Endodermal cell (in vitro differentiated cells): ENCODE data around the gene S100A10. TPM values are rescaled to one million over a fixed set of nuclear protein-coding genes. Genes with fewer than 3 reads are reported as not detected.

Experiments
- DNase-seq: peaks from one replicate; pipeline ENCODE4 v3.0.0-alpha.2; 2017
- H3K27ac ChIP-seq: 2 replicates; pipeline ENCODE4 v1.5.1; 2013; ENCODE audit warnings: mild to moderate bottlenecking, low read depth, low read length, moderate library complexity
- H3K27me3 ChIP-seq: 2 replicates; pipeline ENCODE4 v1.6.1; 2013; ENCODE audit warnings: mild to moderate bottlenecking, low read length, moderate library complexity; ENCODE audit not compliant: insufficient read depth, control insufficient read depth, poor library complexity, severe bottlenecking
- H3K36me3 ChIP-seq: 2 replicates; pipeline ENCODE4 v1.7.0; 2013; ENCODE audit warnings: mild to moderate bottlenecking, low read length, moderate library complexity; ENCODE audit not compliant: control insufficient read depth, insufficient read depth
- H3K4me1 ChIP-seq: one replicate; pipeline ENCODE4 v1.7.0; 2013; ENCODE audit warnings: low read length; ENCODE audit not compliant: control insufficient read depth, insufficient read depth
- H3K4me3 ChIP-seq: 2 replicates; pipeline ENCODE4 v1.5.1; 2013; ENCODE audit warnings: mild to moderate bottlenecking, low read length, moderate library complexity
- H3K9ac ChIP-seq: 2 replicates; pipeline ENCODE4 v1.6.1; 2013; ENCODE audit warnings: mild to moderate bottlenecking, low read length, moderate library complexity; ENCODE audit not compliant: poor library complexity, severe bottlenecking; ENCODE audit errors: extremely low read depth
- H3K9me3 ChIP-seq: 2 replicates; pipeline ENCODE4 v1.6.1; 2013; ENCODE audit warnings: mild to moderate bottlenecking, low read length, moderate library complexity; ENCODE audit not compliant: control insufficient read depth
- H3K27ac Mint-ChIP-seq: 2 replicates; pipeline ENCODE4 v1.8.0; 2020; ENCODE audit warnings: mixed read lengths
- H3K27me3 Mint-ChIP-seq: 2 replicates; pipeline ENCODE4 v1.8.0; 2021; ENCODE audit warnings: mild to moderate bottlenecking, mixed read lengths; ENCODE audit not compliant: insufficient read depth
- H3K36me3 Mint-ChIP-seq: 2 replicates; pipeline ENCODE4 v1.8.0; 2020; ENCODE audit warnings: low read depth, mixed read lengths
- H3K4me1 Mint-ChIP-seq: 2 replicates; pipeline ENCODE4 v1.8.0; 2020; ENCODE audit warnings: mixed read lengths
- H3K4me3 Mint-ChIP-seq: 2 replicates; pipeline ENCODE4 v1.8.0; 2020; ENCODE audit warnings: mild to moderate bottlenecking, moderate library complexity, mixed read lengths
- H3K9me3 Mint-ChIP-seq: 2 replicates; pipeline ENCODE4 v1.8.0; 2020; ENCODE audit warnings: mild to moderate bottlenecking, mixed read lengths
- CTCF ChIP-seq: fragments of 200-600 bp; sonication (generic); conservative IDR thresholded peaks from 2 replicates; pipeline ENCODE4 v1.5.0; 2021; ENCODE audit warnings: antibody characterized with exemption, mild to moderate bottlenecking
- WGBS, 2 experiments: methylation state at CpG; one replicate each; pipeline versions ENCODE4 v1.1.5 to v1.1.7; 2013; ENCODE audit warnings: missing lambda C conversion rate in 2 of 2, mixed read lengths in 1 of 2; ENCODE audit not compliant: insufficient coverage in 1 of 2, insufficient read length in 1 of 2; 5-methylcytosine and 5-hydroxymethylcytosine counted together
- total RNA-seq, 2 donors: library from RNA; stranded (reverse); fragmentation: NEBNext Ultra II Directional in 1 of 2; extraction: Animal tissue kit (Norgen Biotek cat#: 25700) in 1 of 2; gene quantifications; 2 replicates in 1 of 2; 3 replicates in 1 of 2; pipeline ENCODE4 v1.2.1, GENCODE V29; 2021

The S100A10 gene
- total RNA-seq, 2 donors from 2014 or later: 352 to 880 TPM

- Histone ChIP-seq H3K9me3 (no peaks in the 10 kb centered on the region), H3K36me3 (no peaks in the 10 kb centered on the region), H3K27me3 (peaks cover 21% of the 10 kb centered on the region), H3K4me3 (no peak overlapping the region), H3K4me1 (peaks cover 6% of the 10 kb centered on the region), H3K27ac (no peak overlapping the region), H3K9ac (no peak overlapping the region)
- H3K9me3 Mint-ChIP-seq: no peaks in the 10 kb centered on the region
- no peak overlapping the region for H3K27ac Mint-ChIP-seq
- peaks cover 64% of the 10 kb centered on the region for H3K27me3 Mint-ChIP-seq
- no peaks in the 10 kb centered on the region for H3K36me3 Mint-ChIP-seq
- WGBS, 2 experiments: 83 to 87% methylated on average over 4 of the region's 4 CpGs
- no peak overlapping the region for H3K4me3 Mint-ChIP-seq
- DNase-seq: no peak
- no peak for TF ChIP-seq CTCF
- H3K4me1 Mint-ChIP-seq: peaks cover 33% of the 10 kb centered on the region
Observed at GRCh38 chr1:152000964-152001630, 7.4 kb upstream of the S100A10 start.

- no peaks in the 10 kb centered on the region for H3K9me3 Mint-ChIP-seq
- H3K27me3 Mint-ChIP-seq: peaks cover 60% of the 10 kb centered on the region
- Histone ChIP-seq H3K9me3 (no peaks in the 10 kb centered on the region), H3K4me1 (peaks cover 7% of the 10 kb centered on the region), H3K4me3 (no peak overlapping the region), H3K27me3 (peaks cover 21% of the 10 kb centered on the region), H3K27ac (no peak overlapping the region), H3K9ac (no peak overlapping the region), H3K36me3 (no peaks in the 10 kb centered on the region)
- no peak overlapping the region for H3K4me3 Mint-ChIP-seq
- TF ChIP-seq CTCF: no peak
- no peaks in the 10 kb centered on the region for H3K36me3 Mint-ChIP-seq
- no peak for DNase-seq
- peaks cover 25% of the 10 kb centered on the region for H3K4me1 Mint-ChIP-seq
- H3K27ac Mint-ChIP-seq: no peak overlapping the region
Observed at GRCh38 chr1:151998611-151999362, 5.1 kb upstream of the S100A10 start.

GRCh38 chr1:151997284-151997570 lies 3.6 kb upstream of the S100A10 start:
- no peak overlapping the region for H3K9ac ChIP-seq
- Mint-ChIP-seq H3K36me3 (no peaks in the 10 kb centered on the region), H3K4me3 (no peak overlapping the region), H3K9me3 (no peaks in the 10 kb centered on the region), H3K27ac (no peak overlapping the region), H3K4me1 (peaks cover 23% of the 10 kb centered on the region), H3K27me3 (peaks cover 57% of the 10 kb centered on the region)
- 87 to 100% methylated on average over 1 of the region's 1 CpG for WGBS, 2 experiments
- DNase-seq: no peak
- peaks cover 6% of the 10 kb centered on the region for H3K4me1 ChIP-seq
- no peak overlapping the region for H3K4me3 ChIP-seq
- H3K27ac ChIP-seq: no peak overlapping the region
- H3K9me3 ChIP-seq: no peaks in the 10 kb centered on the region
- H3K36me3 ChIP-seq: no peaks in the 10 kb centered on the region
- H3K27me3 ChIP-seq: peaks cover 10% of the 10 kb centered on the region
- TF ChIP-seq CTCF: no peak
